GM12873 (cell line): ENCODE results near the gene GRK6.

Source experiments
- CTCF ChIP-seq: IDR thresholded peaks from 2 replicates; pipeline ENCODE4 v1.5.1; 2012; ENCODE audit warnings: low read depth, mild to moderate bottlenecking, moderate library complexity, low read length, control low read depth; ENCODE audit not compliant: insufficient read depth; ENCODE audit errors: missing control alignments

The GRK6 gene

GRCh38 chr5:177445052-177445916, 18.8 kb downstream of the GRK6 start:
- no peak for TF ChIP-seq CTCF

GRCh38 chr5:177445917-177446199, 19.4 kb downstream of the GRK6 start:
- no peak for TF ChIP-seq CTCF

GRCh38 chr5:177446200-177447065, 20.0 kb downstream of the GRK6 start, which contains the start of gene PRR7:
Gene PRR7, plus strand, starts transcription at chr5:177446814. Its CDS starts 8,254 bp downstream, at chr5:177455068.
- TF ChIP-seq CTCF, result no peak

- no peak for TF ChIP-seq CTCF
These were observed 20.7 kb downstream of the GRK6 start for GRCh38 chr5:177447066-177447610.

- peak; percentile 1 for TF ChIP-seq CTCF
These were observed 21.3 kb downstream of the GRK6 start for GRCh38 chr5:177447611-177448243.

- TF ChIP-seq CTCF, result no peak
These were observed 21.9 kb downstream of the GRK6 start for GRCh38 chr5:177448244-177448950.
